ENCODE results near the gene TEKT5.

TEKT5 gene

GRCh38 chr16:10668322-10669045 is 26.2 kb downstream of the TEKT5 start:
- Histone ChIP-seq H3K9me3 (ENCODE audit: insufficient read depth, low read depth, low read length) (no peaks in the 10 kb centered on the region), H3K4me3 (ENCODE audit: low read length) (no peak overlapping the region), H3K4me1 (ENCODE audit: insufficient read depth, low read length) (no peaks in the 10 kb centered on the region; the same call in 1 of the 2 replicates), H3K36me3 (ENCODE audit: insufficient read depth, low read depth, low read length) (no peaks in the 10 kb centered on the region), H3K9ac (ENCODE audit: low read depth, low read length) (no peak overlapping the region), H3K27me3 (ENCODE audit: insufficient read depth, low read length) (no peaks in the 10 kb centered on the region), H3K27ac (ENCODE audit: low read length) (no peak overlapping the region)

- H3K9ac ChIP-seq (ENCODE audit: low read depth, low read length): no peak overlapping the region
- no peaks in the 10 kb centered on the region; the same call in none of the 2 replicates for H3K9me3 ChIP-seq (ENCODE audit: insufficient read depth, low read depth, low read length)
- H3K27me3 ChIP-seq (ENCODE audit: insufficient read depth, low read length): no peaks in the 10 kb centered on the region
- H3K4me3 ChIP-seq (ENCODE audit: low read length): no peak overlapping the region
- H3K4me1 ChIP-seq (ENCODE audit: insufficient read depth, low read length): no peaks in the 10 kb centered on the region; the same call in 1 of the 2 replicates
- no peak overlapping the region for H3K27ac ChIP-seq (ENCODE audit: low read length)
- H3K36me3 ChIP-seq (ENCODE audit: insufficient read depth, low read depth, low read length): no peaks in the 10 kb centered on the region
These were observed 27.5 kb downstream of the TEKT5 start for GRCh38 chr16:10667239-10667638.

GRCh38 chr16:10666291-10666690 is 28.4 kb downstream of the TEKT5 start:
- H3K27me3 ChIP-seq (ENCODE audit: insufficient read depth, low read length): no peaks in the 10 kb centered on the region
- H3K9ac ChIP-seq (ENCODE audit: low read depth, low read length): no peak overlapping the region
- H3K27ac ChIP-seq (ENCODE audit: low read length): no peak overlapping the region
- no peaks in the 10 kb centered on the region for H3K36me3 ChIP-seq (ENCODE audit: insufficient read depth, low read depth, low read length)
- no peaks in the 10 kb centered on the region; the same call in none of the 2 replicates for H3K9me3 ChIP-seq (ENCODE audit: insufficient read depth, low read depth, low read length)
- no peak overlapping the region for H3K4me3 ChIP-seq (ENCODE audit: low read length)
- peaks cover 4% of the 10 kb centered on the region; the same call in 1 of the 2 replicates for H3K4me1 ChIP-seq (ENCODE audit: insufficient read depth, low read length)

- Histone ChIP-seq H3K4me1 (ENCODE audit: insufficient read depth, low read length) (peaks cover 4% of the 10 kb centered on the region; the same call in 1 of the 2 replicates), H3K27me3 (ENCODE audit: insufficient read depth, low read length) (no peaks in the 10 kb centered on the region), H3K9ac (ENCODE audit: low read depth, low read length) (no peak overlapping the region), H3K27ac (ENCODE audit: low read length) (no peak overlapping the region), H3K36me3 (ENCODE audit: insufficient read depth, low read depth, low read length) (no peaks in the 10 kb centered on the region), H3K9me3 (ENCODE audit: insufficient read depth, low read depth, low read length) (no peaks in the 10 kb centered on the region; the same call in none of the 2 replicates), H3K4me3 (ENCODE audit: low read length) (no peak overlapping the region)
These were observed 29.6 kb downstream of the TEKT5 start for GRCh38 chr16:10665166-10665565.

- Histone ChIP-seq H3K27me3 (ENCODE audit: insufficient read depth, low read length) (no peaks in the 10 kb centered on the region), H3K36me3 (ENCODE audit: insufficient read depth, low read depth, low read length) (no peaks in the 10 kb centered on the region), H3K4me1 (ENCODE audit: insufficient read depth, low read length) (peaks cover 4% of the 10 kb centered on the region; the same call in 1 of the 2 replicates), H3K9ac (ENCODE audit: low read depth, low read length) (no peak overlapping the region), H3K4me3 (ENCODE audit: low read length) (no peak overlapping the region), H3K27ac (ENCODE audit: low read length) (no peak overlapping the region), H3K9me3 (ENCODE audit: insufficient read depth, low read depth, low read length) (no peaks in the 10 kb centered on the region; the same call in none of the 2 replicates)
These were observed 30.0 kb downstream of the TEKT5 start for GRCh38 chr16:10664720-10665126.

GRCh38 chr16:10663744-10664143 is 31.0 kb downstream of the TEKT5 start:
- H3K9ac ChIP-seq (ENCODE audit: low read depth, low read length): no peak overlapping the region
- no peaks in the 10 kb centered on the region for H3K27me3 ChIP-seq (ENCODE audit: insufficient read depth, low read length)
- H3K27ac ChIP-seq (ENCODE audit: low read length): no peak overlapping the region
- no peak overlapping the region for H3K4me3 ChIP-seq (ENCODE audit: low read length)
- H3K9me3 ChIP-seq (ENCODE audit: insufficient read depth, low read depth, low read length): no peaks in the 10 kb centered on the region; the same call in none of the 2 replicates
- H3K36me3 ChIP-seq (ENCODE audit: insufficient read depth, low read depth, low read length): no peaks in the 10 kb centered on the region
- peaks cover 4% of the 10 kb centered on the region; the same call in 1 of the 2 replicates for H3K4me1 ChIP-seq (ENCODE audit: insufficient read depth, low read length)

- Histone ChIP-seq H3K36me3 (ENCODE audit: insufficient read depth, low read depth, low read length) (no peaks in the 10 kb centered on the region), H3K27me3 (ENCODE audit: insufficient read depth, low read length) (no peaks in the 10 kb centered on the region), H3K27ac (ENCODE audit: low read length) (no peak overlapping the region), H3K4me1 (ENCODE audit: insufficient read depth, low read length) (peaks cover 4% of the 10 kb centered on the region; the same call in 1 of the 2 replicates), H3K9ac (ENCODE audit: low read depth, low read length) (no peak overlapping the region), H3K9me3 (ENCODE audit: insufficient read depth, low read depth, low read length) (no peaks in the 10 kb centered on the region; the same call in none of the 2 replicates), H3K4me3 (ENCODE audit: low read length) (no peak overlapping the region)
These were observed 31.6 kb downstream of the TEKT5 start for GRCh38 chr16:10663146-10663545.

- Histone ChIP-seq H3K36me3 (ENCODE audit: insufficient read depth, low read depth, low read length) (no peaks in the 10 kb centered on the region), H3K9ac (ENCODE audit: low read depth, low read length) (no peak overlapping the region), H3K27ac (ENCODE audit: low read length) (no peak overlapping the region), H3K27me3 (ENCODE audit: insufficient read depth, low read length) (no peaks in the 10 kb centered on the region), H3K4me1 (ENCODE audit: insufficient read depth, low read length) (peaks cover 4% of the 10 kb centered on the region; the same call in 1 of the 2 replicates), H3K9me3 (ENCODE audit: insufficient read depth, low read depth, low read length) (no peaks in the 10 kb centered on the region; the same call in none of the 2 replicates), H3K4me3 (ENCODE audit: low read length) (no peak overlapping the region)
These were observed 32.5 kb downstream of the TEKT5 start for GRCh38 chr16:10662212-10662611.

- Histone ChIP-seq H3K9ac (ENCODE audit: low read depth, low read length) (no peak overlapping the region), H3K27ac (ENCODE audit: low read length) (no peak overlapping the region), H3K27me3 (ENCODE audit: insufficient read depth, low read length) (no peaks in the 10 kb centered on the region), H3K4me1 (ENCODE audit: insufficient read depth, low read length) (peaks cover 4% of the 10 kb centered on the region; the same call in 1 of the 2 replicates), H3K4me3 (ENCODE audit: low read length) (no peak overlapping the region), H3K36me3 (ENCODE audit: insufficient read depth, low read depth, low read length) (no peaks in the 10 kb centered on the region), H3K9me3 (ENCODE audit: insufficient read depth, low read depth, low read length) (no peaks in the 10 kb centered on the region; the same call in none of the 2 replicates)
These were observed 33.0 kb downstream of the TEKT5 start for GRCh38 chr16:10661737-10662136.

GRCh38 chr16:10660950-10661635 is 33.6 kb downstream of the TEKT5 start:
- Histone ChIP-seq H3K4me3 (ENCODE audit: low read length) (no peak overlapping the region), H3K9me3 (ENCODE audit: insufficient read depth, low read depth, low read length) (no peaks in the 10 kb centered on the region; the same call in none of the 2 replicates), H3K4me1 (ENCODE audit: insufficient read depth, low read length) (peaks cover 4% of the 10 kb centered on the region; the same call in 1 of the 2 replicates), H3K36me3 (ENCODE audit: insufficient read depth, low read depth, low read length) (no peaks in the 10 kb centered on the region), H3K9ac (ENCODE audit: low read depth, low read length) (no peak overlapping the region), H3K27me3 (ENCODE audit: insufficient read depth, low read length) (no peaks in the 10 kb centered on the region), H3K27ac (ENCODE audit: low read length) (no peak overlapping the region)

GRCh38 chr16:10658943-10659342 is 35.8 kb downstream of the TEKT5 start:
- H3K36me3 ChIP-seq (ENCODE audit: insufficient read depth, low read depth, low read length): no peaks in the 10 kb centered on the region
- H3K27me3 ChIP-seq (ENCODE audit: insufficient read depth, low read length): no peaks in the 10 kb centered on the region
- no peak overlapping the region for H3K4me3 ChIP-seq (ENCODE audit: low read length)
- H3K27ac ChIP-seq (ENCODE audit: low read length): no peak overlapping the region
- H3K9ac ChIP-seq (ENCODE audit: low read depth, low read length): no peak overlapping the region
- peaks cover 4% of the 10 kb centered on the region for H3K4me1 ChIP-seq (ENCODE audit: insufficient read depth, low read length)
- H3K9me3 ChIP-seq (ENCODE audit: insufficient read depth, low read depth, low read length): no peaks in the 10 kb centered on the region; the same call in none of the 2 replicates

Measured in iPS-20b (cell line).